Vagina (tissue), 2 donors: ENCODE results near the gene FHIT.

Source experiments
- POLR2AphosphoS5 ChIP-seq, 2 donors: sonication (generic); formaldehyde crosslinking; IDR thresholded peaks; one replicate each; pipeline ENCODE4 v1.9.0; 2017; ENCODE audit warnings: antibody characterized with exemption in 2 of 2, mild to moderate bottlenecking in 2 of 2, low read depth in 1 of 2; ENCODE audit not compliant: insufficient read depth in 1 of 2
- TF ChIP-seq, protein P1 (sequence below), 3 experiments: fragments of 450-650 bp in 2 of 3; fragments of 200-600 bp in 1 of 3; sonication (generic) in 1 of 3; IDR thresholded peaks; one replicate each; pipeline ENCODE4 v1.5.1; 2017 to 2019; ENCODE audit warnings: antibody characterized with exemption in 3 of 3, mild to moderate bottlenecking in 2 of 3, moderate library complexity in 2 of 3

DNA sequence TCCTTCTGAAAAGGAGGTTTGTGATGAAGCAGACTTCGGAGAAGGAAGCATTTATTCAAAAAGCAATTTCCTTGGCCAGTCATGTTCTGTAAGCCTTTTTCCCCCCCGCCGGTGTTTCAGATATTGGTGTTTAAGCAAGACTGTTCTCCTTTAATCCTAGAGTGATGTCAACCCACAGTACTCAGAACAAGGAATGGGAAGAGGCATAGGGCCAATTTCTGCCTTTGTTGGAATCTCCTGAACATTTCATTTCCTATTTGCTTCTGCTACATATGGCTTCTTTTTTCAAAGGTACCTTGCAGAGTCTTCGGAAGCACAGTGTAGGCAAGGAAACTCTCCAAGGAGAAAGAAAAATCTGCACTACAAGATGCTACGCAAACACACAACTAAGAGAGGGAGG lies 1488.3 kb downstream of the FHIT start:
- TF ChIP-seq, protein P1, sequence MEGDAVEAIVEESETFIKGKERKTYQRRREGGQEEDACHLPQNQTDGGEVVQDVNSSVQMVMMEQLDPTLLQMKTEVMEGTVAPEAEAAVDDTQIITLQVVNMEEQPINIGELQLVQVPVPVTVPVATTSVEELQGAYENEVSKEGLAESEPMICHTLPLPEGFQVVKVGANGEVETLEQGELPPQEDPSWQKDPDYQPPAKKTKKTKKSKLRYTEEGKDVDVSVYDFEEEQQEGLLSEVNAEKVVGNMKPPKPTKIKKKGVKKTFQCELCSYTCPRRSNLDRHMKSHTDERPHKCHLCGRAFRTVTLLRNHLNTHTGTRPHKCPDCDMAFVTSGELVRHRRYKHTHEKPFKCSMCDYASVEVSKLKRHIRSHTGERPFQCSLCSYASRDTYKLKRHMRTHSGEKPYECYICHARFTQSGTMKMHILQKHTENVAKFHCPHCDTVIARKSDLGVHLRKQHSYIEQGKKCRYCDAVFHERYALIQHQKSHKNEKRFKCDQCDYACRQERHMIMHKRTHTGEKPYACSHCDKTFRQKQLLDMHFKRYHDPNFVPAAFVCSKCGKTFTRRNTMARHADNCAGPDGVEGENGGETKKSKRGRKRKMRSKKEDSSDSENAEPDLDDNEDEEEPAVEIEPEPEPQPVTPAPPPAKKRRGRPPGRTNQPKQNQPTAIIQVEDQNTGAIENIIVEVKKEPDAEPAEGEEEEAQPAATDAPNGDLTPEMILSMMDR (IDR thresholded peaks at IDR 0.05), result no peak
- TF ChIP-seq POLR2AphosphoS5 (IDR thresholded peaks at IDR 0.05; ENCODE audit: insufficient read depth in 1 of 2, low read depth in 1 of 2), result no peak
